NCI-H2171 (cell line): ENCODE data around the gene ZNF236.
"Not testable (repeated sequence)": the region's sequence is repeated elsewhere in the genome, so short reads cannot be mapped to it uniquely, and the experiment has no call there.

Experiments
- DNase-seq: peaks from one replicate; lab custom pipeline; 2025; lab: John Stamatoyannopoulos, UW

ZNF236 gene

DNA sequence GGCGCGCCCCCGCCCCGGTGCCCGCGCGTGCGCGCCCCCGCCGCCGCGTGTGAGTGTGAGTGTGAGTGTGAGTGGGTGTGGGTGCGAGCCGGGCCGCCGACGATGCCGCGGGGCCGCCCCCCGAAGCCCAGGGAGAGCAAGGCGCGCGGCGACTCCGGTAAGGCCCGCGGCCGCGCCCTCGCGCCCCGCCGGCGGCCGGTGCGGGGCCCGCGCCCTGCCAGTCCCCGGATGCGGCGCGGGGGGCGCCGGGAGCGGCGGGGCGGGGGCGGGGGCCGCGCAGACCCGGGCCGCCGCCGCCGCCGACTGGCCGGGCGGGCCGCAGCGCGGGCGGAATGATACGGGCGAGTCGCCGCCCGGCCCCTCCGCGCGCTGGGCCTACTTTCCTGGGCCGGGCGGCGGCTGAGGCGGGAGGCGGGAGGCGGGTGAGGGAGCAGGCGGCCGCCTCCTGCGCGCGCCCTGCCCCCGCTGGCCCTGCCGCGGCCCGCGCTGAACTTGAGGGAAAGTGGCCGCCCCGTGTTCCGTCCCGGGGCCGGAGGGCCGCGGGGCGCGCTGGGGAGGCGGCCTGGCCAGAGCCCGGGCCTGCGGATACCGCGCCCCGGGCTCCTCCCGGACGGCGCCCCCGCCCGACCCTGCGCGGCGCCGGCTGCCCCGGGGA, at the start of gene ZNF236:
TSS of gene ZNF236 (plus strand) at position 52 of the 655 bp plus-strand sequence. CDS start at position 103, 51 bp downstream.
- peak; percentile 48 for DNase-seq

- DNase-seq = no peak
These were observed 49.7 kb upstream of the ZNF236 start for GRCh38 chr18:76772665-76773064.

DNA sequence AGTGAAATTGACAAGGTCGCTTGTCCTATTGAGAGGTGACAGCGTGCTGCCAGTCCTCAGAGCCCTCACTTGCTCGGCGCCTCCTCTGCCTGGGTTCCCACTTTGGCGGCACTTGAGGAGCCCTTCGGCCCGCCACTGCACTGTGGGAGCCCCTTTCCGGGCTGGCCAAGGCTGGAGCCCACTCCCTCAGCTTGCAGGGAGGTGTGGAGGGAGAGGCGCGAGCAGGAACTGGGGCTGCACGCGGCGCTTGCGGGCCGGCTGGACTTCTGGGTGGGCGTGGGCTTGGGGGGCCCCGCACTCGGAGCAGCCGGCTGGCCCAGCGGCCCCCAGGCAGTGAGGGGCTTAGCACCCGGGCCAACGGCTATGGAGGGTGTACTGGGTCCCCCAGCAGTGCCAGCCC, 45.3 kb upstream of the ZNF236 start:
- not testable (repeated sequence) for DNase-seq

GRCh38 chr18:76783786-76784484, 38.4 kb upstream of the ZNF236 start:
- DNase-seq = no peak

- DNase-seq = no peak
These were observed 36.5 kb upstream of the ZNF236 start for GRCh38 chr18:76785872-76786271.

GRCh38 chr18:76788571-76789317, 33.6 kb upstream of the ZNF236 start:
- no peak for DNase-seq

DNA sequence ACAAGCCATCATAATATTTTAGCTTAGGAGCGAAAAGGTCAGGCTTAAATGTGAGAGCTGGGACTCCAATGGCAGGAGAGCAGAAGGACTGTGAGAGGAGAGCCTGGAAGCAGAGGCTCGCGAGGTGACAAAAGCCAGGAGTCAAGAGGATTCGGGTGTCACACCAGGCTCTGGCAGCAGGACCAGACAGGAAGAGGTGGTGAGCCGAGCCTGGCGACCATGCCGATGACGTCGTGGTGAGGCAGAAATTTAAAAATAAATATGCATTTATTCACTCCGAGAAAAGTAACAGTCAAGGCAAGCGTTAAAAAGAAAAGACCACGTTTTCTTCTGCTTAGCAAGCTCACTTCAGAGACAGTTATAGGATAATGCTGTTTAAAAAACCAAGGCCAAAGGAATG, 31.3 kb upstream of the ZNF236 start:
- no peak for DNase-seq

GRCh38 chr18:76791642-76792041, 30.7 kb upstream of the ZNF236 start:
- no peak for DNase-seq

DNA sequence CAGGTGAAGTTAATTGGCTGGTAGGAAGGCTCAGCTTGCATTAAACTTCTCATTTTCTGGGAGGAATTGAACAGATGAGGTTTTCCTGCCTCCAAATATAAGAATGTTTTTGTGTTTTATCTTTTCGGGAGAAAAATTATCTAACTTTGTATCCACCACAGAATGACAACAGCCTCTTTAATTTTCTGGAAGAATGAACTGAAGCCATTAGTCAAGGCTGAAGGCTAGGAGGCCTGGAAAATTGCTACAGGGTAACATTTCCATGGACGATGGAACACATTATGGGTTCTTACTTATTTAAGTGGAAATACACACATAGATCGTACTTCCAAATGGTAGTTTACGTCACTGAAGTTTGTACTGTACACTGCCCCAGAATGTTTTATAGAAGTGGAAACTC, 28.0 kb upstream of the ZNF236 start:
- no peak for DNase-seq

- no peak for DNase-seq
These were observed 20.5 kb upstream of the ZNF236 start for GRCh38 chr18:76801567-76802505.

DNA sequence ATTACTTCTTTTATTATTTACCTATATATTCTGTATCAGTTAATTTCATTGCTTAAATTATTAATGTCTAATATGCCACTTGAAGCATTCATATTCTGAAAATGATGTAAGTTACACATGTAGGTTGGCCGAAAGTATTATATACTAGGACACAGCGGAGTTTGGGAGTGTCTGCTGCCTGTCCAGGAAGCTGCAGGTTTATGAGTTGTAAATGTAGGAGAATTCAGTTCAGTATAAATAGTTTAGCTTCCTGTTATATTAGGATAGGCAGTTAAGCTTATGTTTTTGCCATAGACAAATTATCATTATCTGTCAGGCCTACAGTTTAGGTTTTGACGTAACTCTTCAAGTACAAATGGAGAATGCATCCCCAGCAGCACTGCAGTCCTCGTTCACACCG, 18.9 kb upstream of the ZNF236 start:
- DNase-seq = no peak

- peak; percentile 28 for DNase-seq
These were observed 18.5 kb upstream of the ZNF236 start for GRCh38 chr18:76803814-76804213.

DNA sequence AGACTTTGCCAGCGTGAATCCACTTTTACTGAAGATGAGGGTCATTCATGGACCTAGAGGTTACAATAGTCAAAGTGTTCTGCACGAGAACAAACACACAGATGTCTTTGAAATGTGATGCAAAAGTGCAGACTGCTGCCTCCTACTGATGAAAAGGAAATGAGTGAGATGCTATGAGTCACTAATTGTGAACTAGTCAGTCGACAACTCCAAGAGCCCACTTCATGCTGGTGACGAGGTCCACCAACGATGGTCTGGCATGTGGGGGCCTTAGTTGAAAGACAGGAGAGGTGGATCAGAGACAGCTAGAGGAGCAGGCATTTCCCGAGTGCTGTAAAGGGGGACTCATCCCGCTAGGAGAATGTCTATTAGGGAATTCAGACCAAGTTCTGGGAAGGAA, 17.1 kb upstream of the ZNF236 start:
- DNase-seq = no peak

DNA sequence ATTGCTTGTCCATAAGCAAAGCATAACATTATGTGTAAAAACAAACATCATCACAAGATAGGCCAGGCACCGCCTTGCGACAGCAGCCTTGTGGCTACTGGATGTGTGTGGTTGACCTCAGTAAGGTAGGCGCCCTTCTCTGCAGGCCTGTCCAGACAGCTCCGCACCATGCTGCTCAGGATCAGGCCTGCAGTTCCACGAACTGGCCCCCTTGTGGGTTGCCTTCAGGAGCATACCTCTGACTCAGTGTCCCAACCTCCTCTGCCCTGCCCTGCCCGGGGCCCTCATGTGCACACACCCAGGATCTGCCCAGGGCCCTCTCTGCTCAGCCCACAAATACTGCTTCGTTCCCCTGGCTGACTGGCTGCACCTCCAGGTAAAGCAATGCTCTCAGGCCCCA, 16.1 kb upstream of the ZNF236 start:
- no peak for DNase-seq

GRCh38 chr18:76808561-76808960, 13.8 kb upstream of the ZNF236 start:
- no peak for DNase-seq

GRCh38 chr18:76811530-76811929, 10.8 kb upstream of the ZNF236 start:
- not testable (repeated sequence) for DNase-seq

DNA sequence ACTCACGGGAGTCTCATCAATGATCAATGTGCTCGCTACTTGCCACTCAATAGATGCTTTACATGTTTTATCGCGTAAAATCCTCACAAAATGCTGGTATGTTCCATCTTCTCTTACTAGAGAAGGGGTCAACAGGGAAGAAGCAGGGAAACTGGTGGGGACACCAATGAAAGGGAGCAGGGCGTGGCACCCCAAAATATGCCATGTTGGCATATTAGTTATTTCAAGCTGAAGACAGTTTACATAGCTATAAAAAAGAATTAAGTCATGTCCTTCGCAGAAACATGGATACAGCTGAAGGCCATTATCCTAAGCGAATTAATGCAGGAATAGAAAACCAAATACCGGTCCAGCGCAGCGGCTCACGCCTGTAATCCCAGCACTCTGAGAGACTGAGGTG, 8.1 kb upstream of the ZNF236 start:
- DNase-seq = no peak

DNA sequence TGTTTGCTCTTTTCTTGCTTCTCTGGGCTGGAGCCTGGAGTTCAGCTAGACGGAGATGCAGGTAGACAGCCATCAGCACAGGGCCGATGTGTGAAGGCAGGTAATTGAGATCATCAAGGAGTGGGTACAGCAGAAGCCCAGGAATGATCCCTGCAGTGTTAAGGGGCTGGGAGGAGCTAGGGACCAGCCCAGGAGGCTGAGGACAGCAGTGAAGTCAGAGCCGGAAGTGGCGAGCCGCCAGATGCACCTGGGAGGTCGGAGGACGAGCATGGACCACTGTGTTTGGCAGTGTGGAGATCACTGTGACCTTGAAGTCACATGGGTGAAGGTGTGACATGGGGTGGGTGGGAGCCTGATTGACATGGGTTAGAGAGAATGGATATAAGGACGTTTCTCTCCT, 6.2 kb upstream of the ZNF236 start:
- no peak for DNase-seq

DNA sequence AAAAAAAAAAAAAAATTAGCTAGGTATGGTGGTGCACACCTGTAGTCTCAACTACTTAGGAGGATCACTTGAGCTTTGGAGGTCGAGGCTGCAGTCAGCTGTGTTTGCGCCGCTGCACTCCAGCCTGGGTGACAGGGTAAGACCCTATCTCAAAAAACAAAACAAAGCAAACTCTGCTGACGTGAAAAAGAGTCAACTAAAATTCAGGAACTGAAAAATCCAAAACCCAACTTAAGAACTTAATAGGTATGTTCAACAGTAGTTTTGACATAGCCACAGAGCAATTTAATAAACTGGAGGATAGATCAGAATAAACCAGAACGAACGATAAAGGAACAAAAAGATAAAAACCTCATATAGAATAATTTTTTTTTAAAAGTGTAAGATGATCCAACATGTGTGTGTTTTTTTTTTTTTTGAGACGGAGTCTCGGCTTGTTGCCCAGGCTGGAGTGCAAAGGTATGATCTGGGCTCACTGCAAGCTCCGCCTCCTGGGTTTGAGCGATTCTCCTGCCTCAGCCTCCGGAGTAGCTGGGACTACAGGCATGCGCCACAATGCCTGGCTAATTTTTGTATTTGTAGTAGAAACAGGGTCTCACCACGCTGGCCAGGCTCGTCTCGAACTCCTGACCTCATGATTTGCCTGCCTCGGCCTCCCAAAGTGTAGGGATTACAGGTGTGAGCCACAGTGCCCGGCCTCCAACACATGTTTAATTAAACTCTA, 4.3 kb upstream of the ZNF236 start:
- no peak for DNase-seq

DNA sequence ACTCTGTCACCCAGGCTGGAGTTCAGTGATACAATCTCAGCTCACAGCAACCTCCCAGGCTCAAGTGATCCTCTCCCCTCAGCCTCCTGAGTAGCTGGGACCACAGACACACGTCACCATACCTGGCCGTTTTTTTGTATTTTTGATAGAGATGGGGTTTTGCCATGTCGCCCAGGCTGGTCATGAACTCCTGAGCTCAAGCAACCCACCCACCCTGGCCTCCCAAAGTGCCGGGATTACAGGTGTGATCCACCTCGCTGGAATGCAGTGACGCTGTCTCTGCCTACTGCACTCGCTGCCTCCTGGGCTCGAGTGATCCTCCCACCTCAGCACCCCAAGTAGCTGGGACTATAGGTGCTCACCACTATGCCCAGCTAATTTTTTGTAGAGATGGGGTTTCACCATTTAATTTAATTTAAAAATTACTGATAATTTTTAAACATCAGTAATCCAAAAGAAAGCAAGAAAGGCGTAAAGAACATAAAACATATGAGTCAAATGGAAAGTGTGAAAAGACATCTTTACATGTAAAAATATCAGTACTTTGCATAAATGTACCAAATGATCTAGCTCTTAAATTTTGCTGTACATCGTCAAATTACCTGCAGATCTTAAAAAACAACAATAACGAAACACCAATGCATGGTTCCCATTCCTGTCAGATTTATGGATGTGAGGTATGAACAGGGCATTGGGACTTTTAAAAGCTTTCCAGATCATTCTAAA, 2.8 kb upstream of the ZNF236 start:
- no peak for DNase-seq
